Coronary artery (tissue), 2 donors: Measurements from ENCODE around the gene LMF1.

Experiments used
- DNase-seq: peaks from one replicate; pipeline ENCODE4 v3.0.0-alpha.2; 2017; ENCODE audit warnings: low spot score
- H3K27ac ChIP-seq, 2 donors: fragments of 200-600 bp; sonication (generic); one replicate each; pipeline ENCODE4 v1.5.1; 2016 to 2019
- H3K4me3 ChIP-seq: fragments of 200-600 bp; sonication (generic); 2 replicates; pipeline ENCODE4 v1.5.1; 2016; ENCODE audit warnings: mild to moderate bottlenecking, moderate library complexity
- CTCF ChIP-seq: fragments of 200-600 bp; sonication (generic); IDR thresholded peaks from one replicate; pipeline ENCODE4 v1.5.1; 2019; ENCODE audit warnings: antibody characterized with exemption

LMF1 gene

GRCh38 chr16:946048-946395, 24.8 kb downstream of the LMF1 start:
- no peak overlapping the region for H3K4me3 ChIP-seq
- TF ChIP-seq CTCF: no peak
- no peak for DNase-seq
- H3K27ac ChIP-seq: no peak overlapping the region

- no peak for TF ChIP-seq CTCF
- H3K27ac ChIP-seq: no peak overlapping the region
- no peak for DNase-seq
- H3K4me3 ChIP-seq: no peak overlapping the region
Measured at GRCh38 chr16:945271-946047, 25.3 kb downstream of the LMF1 start.

GRCh38 chr16:943971-944370, 26.8 kb downstream of the LMF1 start:
- DNase-seq: no peak
- Histone ChIP-seq H3K27ac (no peak overlapping the region), H3K4me3 (no peak overlapping the region)
- TF ChIP-seq CTCF: no peak

GRCh38 chr16:942436-943060, 28.2 kb downstream of the LMF1 start:
- H3K27ac ChIP-seq: no peak overlapping the region
- DNase-seq: no peak
- H3K4me3 ChIP-seq: no peak overlapping the region
- no peak for TF ChIP-seq CTCF

GRCh38 chr16:939941-940340, 30.8 kb downstream of the LMF1 start:
- no peak overlapping the region for H3K27ac ChIP-seq
- H3K4me3 ChIP-seq: no peak overlapping the region
- TF ChIP-seq CTCF: no peak
- DNase-seq: no peak

- Histone ChIP-seq H3K27ac (no peak overlapping the region), H3K4me3 (no peak overlapping the region)
- DNase-seq: no peak
- TF ChIP-seq CTCF: no peak
Measured at GRCh38 chr16:939311-939710, 31.5 kb downstream of the LMF1 start.

GRCh38 chr16:938752-939151, 32.0 kb downstream of the LMF1 start:
- Histone ChIP-seq H3K27ac (no peak overlapping the region), H3K4me3 (no peak overlapping the region)
- no peak for DNase-seq
- no peak for TF ChIP-seq CTCF
